Middle frontal gyrus (tissue), 1 donor: ENCODE results near the gene TNFAIP8.

Experiments
- DNase-seq: peaks from one replicate; pipeline ENCODE4 v3.0.0-alpha.2; 2015; ENCODE audit warnings: low spot score; ENCODE audit errors: extremely low spot score

The TNFAIP8 gene

GRCh38 chr5:119366540-119366881 is 10.7 kb downstream of the TNFAIP8 start:
- no peak for DNase-seq

- DNase-seq: no peak
Measured at GRCh38 chr5:119367502-119368237, 11.9 kb downstream of the TNFAIP8 start.

GRCh38 chr5:119368238-119368630 is 12.4 kb downstream of the TNFAIP8 start:
- DNase-seq: no peak

- no peak for DNase-seq
Measured at GRCh38 chr5:119370486-119370885, 14.7 kb downstream of the TNFAIP8 start.

- no peak for DNase-seq
Measured at GRCh38 chr5:119371146-119371545, 15.3 kb downstream of the TNFAIP8 start.

GRCh38 chr5:119373449-119373858 is 17.6 kb downstream of the TNFAIP8 start:
- DNase-seq: no peak

GRCh38 chr5:119374901-119375300 is 19.1 kb downstream of the TNFAIP8 start:
- no peak for DNase-seq

- DNase-seq: no peak
Measured at GRCh38 chr5:119377066-119377465, 21.2 kb downstream of the TNFAIP8 start.

- no peak for DNase-seq
Measured at GRCh38 chr5:119378075-119378700, 22.4 kb downstream of the TNFAIP8 start.

- no peak for DNase-seq
Measured at GRCh38 chr5:119379096-119379495, 23.3 kb downstream of the TNFAIP8 start.

GRCh38 chr5:119379942-119380547 is 24.2 kb downstream of the TNFAIP8 start:
- DNase-seq: no peak

- no peak for DNase-seq
Measured at GRCh38 chr5:119382169-119382568, 26.4 kb downstream of the TNFAIP8 start.

GRCh38 chr5:119383008-119383407 is 27.2 kb downstream of the TNFAIP8 start:
- no peak for DNase-seq

GRCh38 chr5:119385136-119385535 is 29.3 kb downstream of the TNFAIP8 start:
- no peak for DNase-seq

- no peak for DNase-seq
Measured at GRCh38 chr5:119385536-119386128, 29.8 kb downstream of the TNFAIP8 start.

GRCh38 chr5:119386596-119387344 is 31.0 kb downstream of the TNFAIP8 start:
- no peak for DNase-seq

- DNase-seq: no peak
Measured at GRCh38 chr5:119387945-119388618, 32.3 kb downstream of the TNFAIP8 start.

- no peak for DNase-seq
Measured at GRCh38 chr5:119388619-119389190, 32.9 kb downstream of the TNFAIP8 start.

GRCh38 chr5:119389288-119390030 is 33.6 kb downstream of the TNFAIP8 start:
- DNase-seq: no peak

- DNase-seq: no peak
Measured at GRCh38 chr5:119390404-119390803, 34.6 kb downstream of the TNFAIP8 start.
